Measurements from ENCODE around the gene SLC25A12. TPM values are rescaled to one million over a fixed set of nuclear protein-coding genes. Genes with fewer than 3 reads are reported as not detected.

Gene SLC25A12
- polyA plus RNA-seq, 1 of the 3 experiments (the other 2 are of a cell fraction): 13.0 TPM

DNA sequence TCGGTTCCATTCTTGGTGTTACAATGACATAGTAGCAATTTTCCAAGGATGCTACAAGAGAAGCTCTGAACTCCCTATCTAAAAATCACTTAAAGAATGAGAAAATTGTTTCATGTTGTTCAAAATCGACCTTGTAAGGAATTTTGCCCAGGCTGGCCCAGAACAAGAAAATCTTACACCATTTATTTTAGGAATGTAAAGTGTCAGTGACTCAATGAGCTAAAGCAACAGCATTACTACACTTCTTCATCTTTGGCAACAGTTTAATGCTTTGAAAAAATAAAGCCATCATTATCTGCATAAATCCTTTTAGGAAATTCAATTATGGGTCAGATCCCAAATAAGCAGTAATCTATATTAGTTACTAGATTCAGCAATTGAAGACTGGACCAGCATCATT lies 38.6 kb downstream of the SLC25A12 start:
- TF ChIP-seq SMC3 (IDR thresholded peaks at IDR 0.05; ENCODE audit: low read depth, low read length) (no peak), RAD21 (IDR thresholded peaks at IDR 0.05; ENCODE audit: low read length) (no peak), TAF1 (IDR thresholded peaks at IDR 0.05; ENCODE audit: borderline replicate concordance, low read depth, low read length) (no peak)
- TF ChIP-seq, protein P1, sequence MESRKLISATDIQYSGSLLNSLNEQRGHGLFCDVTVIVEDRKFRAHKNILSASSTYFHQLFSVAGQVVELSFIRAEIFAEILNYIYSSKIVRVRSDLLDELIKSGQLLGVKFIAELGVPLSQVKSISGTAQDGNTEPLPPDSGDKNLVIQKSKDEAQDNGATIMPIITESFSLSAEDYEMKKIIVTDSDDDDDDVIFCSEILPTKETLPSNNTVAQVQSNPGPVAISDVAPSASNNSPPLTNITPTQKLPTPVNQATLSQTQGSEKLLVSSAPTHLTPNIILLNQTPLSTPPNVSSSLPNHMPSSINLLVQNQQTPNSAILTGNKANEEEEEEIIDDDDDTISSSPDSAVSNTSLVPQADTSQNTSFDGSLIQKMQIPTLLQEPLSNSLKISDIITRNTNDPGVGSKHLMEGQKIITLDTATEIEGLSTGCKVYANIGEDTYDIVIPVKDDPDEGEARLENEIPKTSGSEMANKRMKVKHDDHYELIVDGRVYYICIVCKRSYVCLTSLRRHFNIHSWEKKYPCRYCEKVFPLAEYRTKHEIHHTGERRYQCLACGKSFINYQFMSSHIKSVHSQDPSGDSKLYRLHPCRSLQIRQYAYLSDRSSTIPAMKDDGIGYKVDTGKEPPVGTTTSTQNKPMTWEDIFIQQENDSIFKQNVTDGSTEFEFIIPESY (IDR thresholded peaks at IDR 0.05; ENCODE audit: borderline replicate concordance, low read depth): no peak
- TF ChIP-seq, protein P2, sequence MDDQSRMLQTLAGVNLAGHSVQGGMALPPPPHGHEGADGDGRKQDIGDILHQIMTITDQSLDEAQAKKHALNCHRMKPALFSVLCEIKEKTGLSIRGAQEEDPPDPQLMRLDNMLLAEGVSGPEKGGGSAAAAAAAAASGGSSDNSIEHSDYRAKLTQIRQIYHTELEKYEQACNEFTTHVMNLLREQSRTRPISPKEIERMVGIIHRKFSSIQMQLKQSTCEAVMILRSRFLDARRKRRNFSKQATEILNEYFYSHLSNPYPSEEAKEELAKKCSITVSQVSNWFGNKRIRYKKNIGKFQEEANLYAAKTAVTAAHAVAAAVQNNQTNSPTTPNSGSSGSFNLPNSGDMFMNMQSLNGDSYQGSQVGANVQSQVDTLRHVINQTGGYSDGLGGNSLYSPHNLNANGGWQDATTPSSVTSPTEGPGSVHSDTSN (IDR thresholded peaks at IDR 0.05): no peak
- TF ChIP-seq, protein P3, sequence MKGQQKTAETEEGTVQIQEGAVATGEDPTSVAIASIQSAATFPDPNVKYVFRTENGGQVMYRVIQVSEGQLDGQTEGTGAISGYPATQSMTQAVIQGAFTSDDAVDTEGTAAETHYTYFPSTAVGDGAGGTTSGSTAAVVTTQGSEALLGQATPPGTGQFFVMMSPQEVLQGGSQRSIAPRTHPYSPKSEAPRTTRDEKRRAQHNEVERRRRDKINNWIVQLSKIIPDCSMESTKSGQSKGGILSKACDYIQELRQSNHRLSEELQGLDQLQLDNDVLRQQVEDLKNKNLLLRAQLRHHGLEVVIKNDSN (IDR thresholded peaks at IDR 0.05; ENCODE audit: borderline replicate concordance, low read depth): no peak
- H3K9ac ChIP-seq: no peak overlapping the region
- H3K9me2 ChIP-seq: no peaks in the 10 kb centered on the region
- ChIA-PET CTCF (no interaction called here), POLR2A (no interaction called here)
- H3K4me2 ChIP-seq: no peak overlapping the region
- H3K9me3 ChIP-seq: no peaks in the 10 kb centered on the region
- no peak overlapping the region for H3K4me3 ChIP-seq (ENCODE audit: low read depth in 2 of 2, low read length in 1 of 2)
- no peaks in the 10 kb centered on the region for H4K20me1 ChIP-seq (ENCODE audit: insufficient read depth)
- H3K79me2 ChIP-seq (ENCODE audit: insufficient read depth): no peaks in the 10 kb centered on the region
- DNase-seq: no peak
- WGBS (ENCODE audit: low lambda C conversion rate): 55% methylated on average over 2 of the region's 2 CpGs
- H3K27ac ChIP-seq (ENCODE audit: low read depth in 2 of 2, low read length in 1 of 2): no peak overlapping the region
- peaks cover 0 to 3% of the 10 kb centered on the region in 2 experiments for H3K36me3 ChIP-seq (replicated peaks in 1 of 2; ENCODE audit: control insufficient read depth in 1 of 2, insufficient read depth in 2 of 2, low read length in 1 of 2)
- no peaks in the 10 kb centered on the region for H3K27me3 ChIP-seq (ENCODE audit: insufficient read depth)
- H3F3A ChIP-seq (replicated peaks; ENCODE audit: insufficient read depth): no peaks in the 10 kb centered on the region
- H2AFZ ChIP-seq (ENCODE audit: low read depth): no peak overlapping the region
- H3K4me1 ChIP-seq (ENCODE audit: control insufficient read depth in 1 of 2, insufficient read depth in 2 of 2, low read depth in 1 of 2, low read length in 1 of 2): no peaks in the 10 kb centered on the region; a peak in 1 of 4 replicates

DNA sequence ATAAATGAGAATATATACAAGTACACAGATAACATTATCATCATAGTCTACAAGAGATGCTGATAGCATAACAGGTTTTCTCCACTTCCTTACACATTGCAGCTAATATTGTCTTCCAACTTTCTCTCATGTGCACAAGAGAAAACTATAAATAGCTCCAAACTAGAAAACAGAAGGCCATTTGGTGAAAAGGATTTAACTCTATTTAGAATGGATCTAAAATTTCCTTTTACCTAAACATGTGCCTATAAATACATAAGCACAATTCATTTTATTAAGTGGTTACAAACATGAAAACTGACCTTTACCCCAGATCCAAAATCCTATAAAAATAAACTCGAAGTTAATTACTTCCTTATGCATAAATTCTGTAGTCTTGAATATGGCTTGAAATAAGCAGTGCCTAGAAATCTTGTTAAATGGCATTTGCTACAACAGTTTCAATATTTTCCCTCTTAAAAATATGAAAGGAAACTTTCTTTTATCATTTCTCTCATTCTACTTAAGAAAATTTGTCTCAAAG lies 41.6 kb downstream of the SLC25A12 start:
- WGBS (ENCODE audit: low lambda C conversion rate): 0% methylated on average over 1 of the region's 1 CpG
- ChIA-PET POLR2A (no interaction called here), CTCF (no interaction called here)
- Histone ChIP-seq H3K9me3 (no peaks in the 10 kb centered on the region), H3K27me3 (ENCODE audit: insufficient read depth) (no peaks in the 10 kb centered on the region), H3K4me3 (ENCODE audit: low read depth in 2 of 2, low read length in 1 of 2) (no peak overlapping the region), H3K36me3 (replicated peaks in 1 of 2; ENCODE audit: control insufficient read depth in 1 of 2, insufficient read depth in 2 of 2, low read length in 1 of 2) (peaks cover 0 to 3% of the 10 kb centered on the region in 2 experiments), H3K9ac (0 out of 2 replicates have a peak overlapping the region, but pooled peaks have one; percentile 6), H3K9me2 (no peaks in the 10 kb centered on the region), H3F3A (replicated peaks; ENCODE audit: insufficient read depth) (no peaks in the 10 kb centered on the region), H3K4me2 (no peak overlapping the region), H2AFZ (ENCODE audit: low read depth) (no peak overlapping the region), H3K79me2 (ENCODE audit: insufficient read depth) (no peaks in the 10 kb centered on the region), H4K20me1 (ENCODE audit: insufficient read depth) (no peaks in the 10 kb centered on the region), H3K27ac (ENCODE audit: low read depth in 2 of 2, low read length in 1 of 2) (no peak overlapping the region), H3K4me1 (ENCODE audit: control insufficient read depth in 1 of 2, insufficient read depth in 2 of 2, low read depth in 1 of 2, low read length in 1 of 2) (no peaks in the 10 kb centered on the region; a peak in 1 of 4 replicates)
- DNase-seq: no peak
- TF ChIP-seq CHD2 (IDR thresholded peaks at IDR 0.05; ENCODE audit: low read length, partially characterized antibody): no peak
- no peak for TF ChIP-seq FOXJ3 (CRISPR knock-in tag; IDR thresholded peaks at IDR 0.05)
- no peak for TF ChIP-seq MXI1 (IDR thresholded peaks at IDR 0.05; ENCODE audit: low read depth, low read length)
